GM21381 (cell line): Measurements from ENCODE around the gene SLCO1B3.

Experiments
- ATAC-seq: cut with Tn5 transposase; IDR thresholded peaks from one replicate; pipeline ENCODE4 v1.9.1; 2021; ENCODE audit warnings: mild to moderate bottlenecking, moderate library complexity; ENCODE audit not compliant: unreplicated experiment

SLCO1B3 gene

DNA sequence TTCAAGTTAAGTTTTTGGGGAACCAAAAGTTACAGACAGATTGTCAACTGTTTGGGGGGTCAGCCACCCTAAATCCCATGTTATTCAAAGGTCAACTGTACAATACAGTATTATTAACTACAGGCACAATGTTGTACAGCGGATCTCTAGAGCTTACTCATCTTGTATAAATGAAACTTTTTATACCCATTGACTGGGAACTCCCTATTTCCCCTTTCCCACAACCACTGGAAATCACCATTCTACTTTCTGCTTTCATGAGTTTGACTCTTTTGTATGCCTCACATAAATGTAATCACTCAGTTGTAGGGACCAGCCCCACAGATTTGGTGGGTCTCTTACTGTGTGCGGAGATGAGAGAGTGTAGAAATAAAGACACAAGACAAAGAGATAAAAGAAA lies 57.8 kb downstream of the SLCO1B3 start:
- ATAC-seq, result no peak

GRCh38 chr12:20883288-20883687 lies 72.8 kb downstream of the SLCO1B3 start:
- no peak for ATAC-seq

DNA sequence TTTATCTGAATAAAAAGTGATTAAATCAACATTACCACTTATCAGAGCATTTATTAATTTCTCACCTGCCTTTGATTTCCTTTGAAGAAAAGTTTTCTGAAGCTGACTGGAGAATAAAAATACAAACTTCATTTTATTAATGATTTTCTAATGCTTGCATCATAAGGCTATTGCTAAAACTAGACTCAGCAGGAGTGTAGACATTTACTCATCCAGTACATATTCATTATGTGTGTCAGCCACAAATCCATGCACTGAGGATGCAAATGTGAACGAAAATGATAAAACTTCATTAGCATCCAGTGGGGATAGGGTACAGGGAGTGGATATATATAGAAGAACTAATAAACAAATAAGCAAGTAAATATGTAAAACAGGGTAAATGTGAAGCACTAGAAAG lies 74.6 kb downstream of the SLCO1B3 start:
- no peak for ATAC-seq

DNA sequence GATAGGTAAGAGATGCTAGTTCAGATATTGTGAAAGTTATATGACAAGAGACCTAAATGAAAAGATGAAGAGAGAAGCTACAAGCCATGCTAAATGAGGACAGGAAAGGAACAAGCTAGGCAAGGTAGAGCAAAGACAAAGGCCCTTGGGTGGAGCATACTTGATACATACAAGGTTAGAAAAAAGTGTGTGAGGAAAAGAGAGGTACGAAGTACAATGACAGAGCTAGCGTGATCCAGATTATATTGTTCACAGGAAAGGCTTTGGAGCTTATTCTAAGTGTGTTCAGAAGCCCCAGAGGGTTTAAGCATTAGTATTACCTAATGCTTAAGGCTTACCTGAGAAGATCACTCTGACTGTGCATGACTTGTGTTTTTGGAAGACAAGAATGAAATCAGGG lies 75.0 kb downstream of the SLCO1B3 start:
- no peak for ATAC-seq

DNA sequence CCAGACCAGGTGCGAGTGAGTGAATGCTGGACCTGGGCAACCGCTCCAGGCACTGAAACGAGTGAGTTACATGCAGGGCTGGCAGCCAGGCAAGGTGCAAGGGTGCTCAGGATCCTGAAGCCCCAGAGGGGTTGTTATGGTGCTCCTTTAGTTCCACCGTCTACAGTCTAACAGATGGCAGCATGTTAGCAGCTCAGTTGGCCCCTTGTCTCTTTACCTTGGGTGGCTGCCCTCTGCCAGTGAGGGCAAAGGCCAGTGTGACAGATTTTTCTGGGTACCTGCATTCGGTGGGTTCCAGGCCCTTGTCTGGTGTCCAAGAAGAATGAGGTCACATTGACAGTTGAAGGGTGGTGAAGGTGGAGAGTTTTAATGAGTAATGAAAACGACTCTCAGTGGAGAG lies 106.8 kb downstream of the SLCO1B3 start:
- ATAC-seq, result no peak

DNA sequence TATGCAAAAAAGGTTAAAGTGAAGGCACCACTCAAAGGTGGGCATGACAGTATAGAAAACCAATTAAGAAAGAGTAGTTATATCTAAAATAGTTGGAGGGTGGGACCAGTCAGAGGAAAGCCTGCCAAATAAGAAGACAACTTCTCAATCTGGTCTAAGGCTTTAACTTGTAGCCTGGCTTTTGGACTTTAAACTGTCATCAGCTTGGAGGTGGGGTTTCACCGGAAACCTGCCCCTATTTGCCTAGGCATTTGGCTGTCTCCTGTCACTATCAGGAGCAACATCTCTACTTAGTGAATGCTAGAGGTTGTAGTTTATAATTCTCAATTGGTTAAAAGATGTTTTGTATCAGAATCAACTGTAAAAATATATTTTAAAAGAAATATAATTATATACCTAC lies 107.3 kb downstream of the SLCO1B3 start:
- ATAC-seq, result no peak

GRCh38 chr12:20931894-20932293 lies 121.4 kb downstream of the SLCO1B3 start:
- no peak for ATAC-seq

DNA sequence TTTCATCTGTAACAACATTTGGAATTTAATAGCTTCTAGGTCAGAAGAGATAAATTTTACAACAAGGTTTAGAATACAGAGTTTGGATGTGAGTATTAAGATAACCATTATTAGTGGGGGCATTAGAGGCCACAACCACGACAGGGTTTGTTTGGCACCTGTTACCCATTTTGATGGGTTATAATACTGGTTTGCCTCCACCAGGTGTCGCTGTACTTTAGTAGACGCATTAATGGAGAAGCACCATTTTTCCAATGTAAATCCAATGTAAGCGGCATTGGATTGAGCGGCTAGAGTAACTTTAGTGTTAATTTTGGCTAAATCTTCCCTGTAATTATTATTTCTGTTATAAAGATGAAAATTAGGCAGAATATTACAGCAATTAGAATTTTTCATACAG lies 136.2 kb downstream of the SLCO1B3 start:
- no peak for ATAC-seq

- no peak for ATAC-seq
Measured at GRCh38 chr12:20950248-20950647, 139.7 kb downstream of the SLCO1B3 start.

DNA sequence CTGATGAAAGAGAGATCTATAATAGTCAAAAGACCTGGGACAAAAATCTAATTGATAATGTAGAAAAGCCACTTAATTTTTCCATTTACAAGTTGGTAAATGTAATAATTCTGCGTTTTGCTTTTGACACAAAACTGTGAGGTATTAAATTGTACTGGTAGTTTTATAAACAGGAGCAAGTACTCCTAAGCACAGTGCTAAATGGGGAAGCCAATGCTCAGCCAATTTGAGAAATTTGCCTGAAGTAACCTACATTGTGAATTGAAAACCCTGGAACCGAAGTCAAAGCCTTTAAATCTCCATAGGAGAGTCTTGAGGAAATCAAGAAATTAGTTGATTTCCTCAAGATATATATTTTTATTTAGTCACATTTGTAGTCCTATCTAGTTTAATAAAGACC lies 152.8 kb downstream of the SLCO1B3 start:
- no peak for ATAC-seq

GRCh38 chr12:20963762-20964161 lies 153.3 kb downstream of the SLCO1B3 start:
- ATAC-seq, result no peak
